K562 treated with DMSO at 1 percent for 12 hours (cell line): ENCODE data around the gene AP1G1. TPM values are rescaled to one million over a fixed set of nuclear protein-coding genes. Genes with fewer than 3 reads are reported as not detected.

Experiments used
- total RNA-seq: library from RNA; unstranded; fragments of 300-600 nt; gene quantifications from 2 replicates; pipeline ENCODE4 v1.2.3, GENCODE V29; 2022; ENCODE audit not compliant: insufficient read depth

AP1G1 gene
- total RNA-seq = 8.8 and 45.6 TPM in 2 replicates

DNA sequence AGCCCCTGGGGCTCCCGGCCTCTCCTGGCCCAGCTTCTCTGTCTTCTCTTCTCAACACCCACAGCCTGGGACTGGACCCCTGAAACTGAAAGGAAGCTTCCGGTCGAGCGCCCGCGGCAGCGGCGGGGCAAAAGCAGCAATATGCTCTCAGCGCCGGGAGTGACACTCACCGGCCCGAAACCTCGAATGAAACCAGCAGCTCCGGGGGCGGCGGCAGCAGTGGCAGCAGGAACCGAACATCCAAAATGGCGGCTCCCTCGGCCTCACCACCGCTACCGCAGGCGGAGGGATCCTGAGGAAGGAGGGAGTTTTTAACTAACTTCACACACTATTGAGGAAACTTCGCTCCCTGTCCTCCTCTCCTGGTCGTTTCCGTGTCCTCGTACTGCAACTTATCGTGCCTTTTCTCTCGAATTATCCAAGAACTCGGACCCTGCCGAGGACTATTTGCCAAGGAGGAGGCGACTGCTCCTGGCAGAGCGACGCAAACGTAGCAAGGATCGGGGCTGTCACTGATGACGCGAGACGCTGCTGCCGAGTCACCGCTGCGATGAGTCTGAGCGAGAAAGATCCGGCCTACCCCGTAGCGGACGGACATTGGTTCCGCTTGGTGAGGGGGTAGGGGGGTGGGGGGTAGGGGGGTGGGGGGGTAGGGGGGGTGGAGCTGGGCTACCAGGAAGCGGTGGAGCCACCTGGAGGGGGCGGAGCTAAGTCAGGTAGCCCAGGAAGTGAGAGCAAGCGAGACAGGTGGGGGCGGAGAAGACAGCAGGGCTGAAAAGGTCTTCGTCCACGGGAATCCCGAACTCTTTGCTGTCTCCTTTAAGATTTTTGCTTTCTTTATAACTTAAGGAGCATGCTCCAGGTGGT, at the start of gene AP1G1:
AP1G1 (minus strand) TSS at position 242 of the 867 bp plus-strand sequence. CDS start 19,355 bp downstream, outside the sequence.

DNA sequence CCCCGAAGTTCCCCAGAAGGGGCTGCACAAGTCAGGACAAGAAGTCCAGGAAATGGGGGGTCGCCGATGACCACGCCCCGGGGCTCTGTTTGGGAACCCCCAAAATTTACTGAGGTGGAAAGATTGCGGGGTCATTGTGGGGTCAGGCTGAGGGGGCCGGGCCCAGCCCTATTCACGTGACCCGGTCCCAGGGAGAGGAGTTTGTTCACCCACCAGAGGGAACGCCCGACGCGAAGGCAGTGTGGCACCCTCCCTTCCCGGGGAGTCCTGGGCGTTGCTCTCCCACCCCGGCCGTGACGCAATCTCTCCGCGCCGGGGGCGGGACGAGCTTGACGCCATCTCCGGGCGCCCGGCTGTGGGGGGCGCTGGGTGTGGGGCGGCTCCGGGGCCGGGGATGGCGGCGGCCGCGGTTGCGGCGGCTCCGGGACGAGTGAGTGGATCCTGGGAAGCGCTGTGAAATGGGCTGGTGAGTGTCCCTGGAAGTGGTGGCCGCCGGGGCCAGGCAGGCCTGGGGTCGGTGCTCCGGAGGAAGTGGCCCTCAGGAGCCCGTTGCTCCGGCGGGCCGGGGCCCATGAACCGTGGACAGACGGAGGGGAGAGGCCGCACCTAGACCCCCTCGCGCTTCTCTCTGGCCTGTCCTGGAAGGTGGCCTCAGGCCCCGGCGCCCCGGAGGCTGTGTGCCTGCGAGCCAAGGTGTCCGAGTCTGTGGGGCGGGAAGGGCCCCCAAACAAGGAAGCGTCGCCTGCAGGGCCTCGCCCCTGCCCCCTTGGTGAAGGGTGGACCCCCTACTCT, 37.2 kb upstream of the AP1G1 start, which contains the start of gene ATXN1L:
ATXN1L (plus strand) TSS at position 338 of the 792 bp plus-strand sequence. CDS start 3,765 bp downstream, outside the sequence.

DNA sequence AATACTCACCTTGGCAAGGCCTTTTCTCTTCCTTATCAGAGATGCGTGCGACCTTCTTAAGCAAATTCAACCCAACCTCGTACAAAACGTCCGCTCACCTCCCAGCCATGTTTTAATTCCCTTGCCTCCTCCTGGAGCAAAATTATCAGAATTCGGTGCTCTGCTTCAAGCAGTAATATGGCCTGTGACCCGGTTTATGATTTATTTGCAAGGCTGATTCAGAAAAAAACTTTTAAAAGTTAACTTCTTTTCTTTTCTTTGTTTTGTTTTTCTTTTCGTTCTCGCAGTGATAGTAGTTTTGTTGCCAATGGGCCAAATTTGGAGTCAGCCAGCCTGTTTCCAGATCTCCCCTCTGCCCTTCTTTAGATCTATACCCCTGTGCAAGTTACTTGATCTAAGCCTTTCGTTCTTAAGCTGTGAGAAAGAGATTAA, 84.3 kb downstream of the AP1G1 start, which contains the start of gene PHLPP2:
PHLPP2 (minus strand) TSS at position 382 of the 432 bp plus-strand sequence. CDS start 9,906 bp downstream, outside the sequence.

Other genes with a start within 250 kb of the AP1G1 start
- not detected in 2 replicates for gene TAT, start 231.7 kb downstream of the AP1G1 start, total RNA-seq
- 0.30 TPM in 1 of 2 replicates, not detected in the other for gene MARVELD3, start 182.7 kb downstream of the AP1G1 start, total RNA-seq
- gene PHLPP2, start 84.1 kb downstream of the AP1G1 start, total RNA-seq = 0.92 and 4.1 TPM in 2 replicates
- gene ATXN1L, start 37.1 kb upstream of the AP1G1 start, total RNA-seq = 2.5 and 9.7 TPM in 2 replicates
- 16.1 and 17.2 TPM in 2 replicates for gene ZNF821, start 75.3 kb upstream of the AP1G1 start, total RNA-seq
- 92.5 and 164 TPM in 2 replicates for gene IST1, start 86.7 kb upstream of the AP1G1 start, total RNA-seq
- not detected in 2 replicates for gene PKD1L3, start 191.6 kb upstream of the AP1G1 start, total RNA-seq
- 1.4 and 2.7 TPM in 2 replicates for gene DHODH, start 199.9 kb upstream of the AP1G1 start, total RNA-seq
- not detected in 2 replicates for gene HP, start 245.7 kb upstream of the AP1G1 start, total RNA-seq